HAP-1 (cell line): ENCODE results near the gene PIK3R6.
A peak's percentile ranks its signal among the peaks of the same experiment; 100 is the strongest.

Source experiments
- DNase-seq, 2 experiments: peaks; one replicate each; pipeline ENCODE4 v3.0.0-alpha.2; 2016 to 2020; ENCODE audit warnings: low spot score in 2 of 2
- H3K27me3 ChIP-seq: fragments of 250-450 bp; sonication (Bioruptor Pico); 2 replicates; pipeline ENCODE4 v1.5.1; 2020; ENCODE audit warnings: low read depth, mild to moderate bottlenecking, moderate library complexity
- H3K36me3 ChIP-seq: fragments of 250-450 bp; sonication (Bioruptor Pico); replicated peaks from 2 replicates; pipeline ENCODE4 v1.5.1; 2020; ENCODE audit warnings: mild to moderate bottlenecking
- H3K4me1 ChIP-seq: fragments of 250-450 bp; sonication (Bioruptor Pico); 2 replicates; pipeline ENCODE4 v1.5.1; 2020; ENCODE audit warnings: mild to moderate bottlenecking
- H3K4me3 ChIP-seq: fragments of 250-450 bp; sonication (Bioruptor Pico); 2 replicates; pipeline ENCODE4 v1.5.1; 2020; ENCODE audit warnings: mild to moderate bottlenecking, moderate library complexity
- H3K9me3 ChIP-seq: fragments of 250-450 bp; sonication (Bioruptor Pico); 2 replicates; pipeline ENCODE4 v1.5.1; 2020; ENCODE audit warnings: mild to moderate bottlenecking, moderate library complexity
- in situ Hi-C: fragments of 300-500 bp; cut with MboI; formaldehyde crosslinking; loops from 3 replicates; pipeline ENCODE4 v1.14.3; 2020; ENCODE audit warnings: low sequenced_read_pairs, inconsistent platforms, mixed read lengths

Gene PIK3R6

DNA sequence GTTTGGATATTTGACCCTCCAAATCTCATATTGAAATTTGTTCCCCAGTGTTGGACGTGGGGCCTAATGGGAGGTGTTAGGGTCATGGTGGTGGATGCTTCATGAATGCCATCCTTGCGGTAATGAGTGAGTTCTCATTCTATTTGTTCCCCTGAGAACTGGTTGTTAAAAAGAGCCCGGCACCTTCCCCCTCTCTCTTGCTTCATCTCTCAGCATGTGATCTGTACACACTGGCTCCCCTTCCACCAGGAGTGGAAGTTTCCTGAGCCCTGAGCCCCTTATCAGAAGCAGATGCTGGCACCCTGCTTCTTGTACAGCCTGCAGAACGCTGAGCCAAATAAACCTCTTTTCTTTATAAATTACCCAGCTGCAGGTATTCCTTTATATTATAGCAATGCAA, 25.6 kb downstream of the PIK3R6 start:
- H3K9me3 ChIP-seq = no peaks in the 10 kb centered on the region
- no peaks in the 10 kb centered on the region for H3K27me3 ChIP-seq
- H3K36me3 ChIP-seq = no peaks in the 10 kb centered on the region
- no peak for DNase-seq
- H3K4me1 ChIP-seq = no peaks in the 10 kb centered on the region
- in situ Hi-C loops = no loop called here
- H3K4me3 ChIP-seq = no peak overlapping the region

DNA sequence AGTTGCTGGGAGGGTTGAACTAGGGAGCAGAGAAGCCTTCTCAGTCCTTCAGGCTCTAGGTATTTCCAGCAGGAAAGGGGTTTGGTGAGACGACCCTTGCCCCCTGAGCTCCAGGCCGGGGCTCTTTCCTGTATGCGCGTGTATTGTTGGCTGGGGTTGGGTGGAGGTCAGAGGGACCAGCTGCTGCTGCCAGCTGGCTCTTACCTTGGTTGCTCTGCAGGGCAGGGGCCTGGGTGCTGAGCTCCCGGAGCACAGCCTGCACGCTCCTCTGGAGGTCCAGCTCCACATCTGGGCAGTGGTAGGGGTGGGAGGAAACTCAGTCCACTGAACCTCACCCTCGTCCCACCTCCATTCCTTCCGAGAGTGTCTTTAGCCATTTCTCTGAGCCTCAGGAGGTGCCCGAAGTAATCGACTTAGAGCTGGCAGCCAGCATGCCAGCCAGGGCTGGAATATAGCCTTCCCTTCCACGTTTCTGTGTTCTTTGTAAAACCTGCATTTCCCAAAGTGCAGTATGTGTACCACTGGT, 28.0 kb downstream of the PIK3R6 start:
- H3K4me3 ChIP-seq = no peak overlapping the region
- in situ Hi-C loops = no loop called here
- DNase-seq = no peak
- no peaks in the 10 kb centered on the region for H3K9me3 ChIP-seq
- no peaks in the 10 kb centered on the region for H3K36me3 ChIP-seq
- H3K4me1 ChIP-seq = no peaks in the 10 kb centered on the region
- H3K27me3 ChIP-seq = no peaks in the 10 kb centered on the region

DNA sequence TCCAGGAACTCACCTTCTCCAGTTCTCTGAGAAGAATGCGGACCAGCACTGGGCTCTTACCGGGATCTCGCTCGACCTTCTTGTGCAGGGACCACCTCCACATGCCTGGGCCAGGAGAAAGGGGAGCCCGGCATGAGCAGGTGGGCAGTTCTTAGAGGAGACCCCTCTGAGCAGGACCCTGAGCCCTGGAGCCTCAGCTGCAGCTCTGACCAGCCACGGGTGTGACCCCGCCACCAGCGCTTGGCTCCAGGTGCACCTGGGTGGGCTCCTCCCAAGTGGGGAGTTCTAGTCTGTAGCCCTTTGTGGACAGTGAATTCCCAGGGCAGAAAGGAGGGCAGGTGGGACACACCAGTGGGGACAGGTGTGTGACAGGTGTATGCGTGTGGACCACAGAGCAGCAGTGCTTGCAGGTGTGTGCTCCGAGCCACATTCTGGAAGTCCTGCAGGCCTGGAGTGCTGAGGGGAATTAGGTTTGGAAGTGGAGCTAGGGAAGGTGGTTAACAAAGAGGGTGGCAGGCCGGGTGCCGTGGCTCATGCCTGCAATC, 28.9 kb downstream of the PIK3R6 start:
- Histone ChIP-seq H3K9me3 (no peaks in the 10 kb centered on the region), H3K4me1 (no peaks in the 10 kb centered on the region), H3K4me3 (no peak overlapping the region), H3K36me3 (no peaks in the 10 kb centered on the region), H3K27me3 (no peaks in the 10 kb centered on the region)
- DNase-seq = no peak
- in situ Hi-C loops = no loop called here

DNA sequence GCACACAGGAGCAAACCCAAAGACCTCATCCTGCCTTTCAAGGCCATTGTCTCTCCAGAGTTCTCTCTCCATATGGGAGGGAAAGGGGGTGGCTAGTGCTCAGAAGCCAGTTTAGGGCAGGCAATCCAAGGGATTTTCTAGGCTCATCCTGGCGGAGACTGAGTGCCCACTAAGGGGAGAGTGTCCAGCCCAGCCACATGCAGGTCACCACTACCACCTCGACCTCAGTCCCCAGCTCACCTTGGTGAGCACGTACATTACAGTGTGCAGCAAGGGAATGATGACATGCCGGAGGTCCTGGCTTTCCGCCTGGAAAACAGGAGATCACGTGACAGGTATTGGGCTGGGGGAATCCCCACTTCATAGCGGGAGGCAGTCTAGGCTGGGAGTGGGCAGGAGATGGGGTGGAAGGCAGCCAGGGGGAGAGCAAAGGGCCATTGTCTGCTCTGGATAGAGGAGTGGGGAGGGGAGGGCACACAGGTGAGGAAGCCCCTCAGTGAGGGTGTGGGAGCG, 29.9 kb downstream of the PIK3R6 start:
- Histone ChIP-seq H3K9me3 (no peaks in the 10 kb centered on the region), H3K27me3 (no peaks in the 10 kb centered on the region), H3K4me3 (no peak overlapping the region), H3K36me3 (no peaks in the 10 kb centered on the region), H3K4me1 (no peaks in the 10 kb centered on the region)
- in situ Hi-C loops = no loop called here
- no peak for DNase-seq

- H3K4me3 ChIP-seq = no peak overlapping the region
- no peaks in the 10 kb centered on the region for H3K27me3 ChIP-seq
- no peaks in the 10 kb centered on the region for H3K9me3 ChIP-seq
- DNase-seq = no peak
- in situ Hi-C loops = no loop called here
- H3K4me1 ChIP-seq = no peaks in the 10 kb centered on the region
- no peaks in the 10 kb centered on the region for H3K36me3 ChIP-seq
Measured at GRCh38 chr17:8836821-8837562, 30.5 kb downstream of the PIK3R6 start.

- in situ Hi-C loops = no loop called here
Measured at GRCh38 chr17:8835631-8836364, 31.7 kb downstream of the PIK3R6 start.

GRCh38 chr17:8835106-8835505, 32.4 kb downstream of the PIK3R6 start:
- no peak for DNase-seq
- Histone ChIP-seq H3K27me3 (no peaks in the 10 kb centered on the region), H3K4me1 (no peaks in the 10 kb centered on the region), H3K9me3 (no peaks in the 10 kb centered on the region), H3K36me3 (no peaks in the 10 kb centered on the region), H3K4me3 (no peak overlapping the region)
- in situ Hi-C loops = no loop called here

More at GRCh38 chr17:8835631-8836364, 31.7 kb downstream of the PIK3R6 start:
- Histone ChIP-seq H3K9me3 (no peaks in the 10 kb centered on the region), H3K4me3 (no peak overlapping the region), H3K36me3 (no peaks in the 10 kb centered on the region), H3K27me3 (no peaks in the 10 kb centered on the region), H3K4me1 (no peaks in the 10 kb centered on the region)
- DNase-seq = no peak

GRCh38 chr17:8832711-8833352, 34.6 kb downstream of the PIK3R6 start:
- Histone ChIP-seq H3K4me3 (no peak overlapping the region), H3K27me3 (no peaks in the 10 kb centered on the region), H3K36me3 (no peaks in the 10 kb centered on the region), H3K4me1 (no peaks in the 10 kb centered on the region), H3K9me3 (no peaks in the 10 kb centered on the region)
- in situ Hi-C loops = no loop called here
- peak in 1 of 2 experiments; percentile 58 for DNase-seq

- Histone ChIP-seq H3K36me3 (no peaks in the 10 kb centered on the region), H3K27me3 (no peaks in the 10 kb centered on the region), H3K4me3 (no peak overlapping the region), H3K4me1 (no peaks in the 10 kb centered on the region), H3K9me3 (no peaks in the 10 kb centered on the region)
- in situ Hi-C loops = no loop called here
- no peak for DNase-seq
Measured at GRCh38 chr17:8831234-8831849, 36.1 kb downstream of the PIK3R6 start.

GRCh38 chr17:8830141-8830540, 37.3 kb downstream of the PIK3R6 start:
- no peaks in the 10 kb centered on the region for H3K27me3 ChIP-seq

GRCh38 chr17:8829036-8829941, 38.2 kb downstream of the PIK3R6 start:
- Histone ChIP-seq H3K9me3 (no peaks in the 10 kb centered on the region), H3K36me3 (no peaks in the 10 kb centered on the region), H3K4me1 (no peaks in the 10 kb centered on the region), H3K4me3 (no peak overlapping the region), H3K27me3 (no peaks in the 10 kb centered on the region)
- in situ Hi-C loops = no loop called here
- no peak for DNase-seq

More at GRCh38 chr17:8830141-8830540, 37.3 kb downstream of the PIK3R6 start:
- Histone ChIP-seq H3K36me3 (no peaks in the 10 kb centered on the region), H3K4me3 (no peak overlapping the region), H3K9me3 (no peaks in the 10 kb centered on the region), H3K4me1 (no peaks in the 10 kb centered on the region)
- in situ Hi-C loops = no loop called here
- DNase-seq = no peak

DNA sequence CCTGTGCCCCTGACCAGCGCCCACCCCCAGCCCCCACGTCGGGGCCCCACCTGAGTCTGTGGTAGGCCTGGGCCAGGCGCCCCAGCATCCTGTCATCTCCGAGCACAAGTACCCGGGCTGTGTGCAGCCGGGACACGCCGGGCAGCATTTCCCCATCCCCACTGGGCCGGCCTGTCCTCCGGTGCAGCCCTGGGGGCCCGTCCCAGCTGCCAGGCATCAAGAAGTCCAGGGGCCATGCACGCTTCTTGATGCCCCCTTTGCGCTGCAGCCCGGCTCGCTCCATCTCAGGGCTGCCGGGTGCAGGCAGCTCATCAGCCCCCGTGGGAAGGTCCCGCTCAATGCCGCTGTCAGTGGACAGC, 39.0 kb downstream of the PIK3R6 start:
- H3K36me3 ChIP-seq = no peaks in the 10 kb centered on the region
- in situ Hi-C loops = no loop called here

More for the DNA sequence above, 39.0 kb downstream of the PIK3R6 start:
- no peak overlapping the region for H3K4me3 ChIP-seq
- DNase-seq = no peak
- H3K4me1 ChIP-seq = no peaks in the 10 kb centered on the region
- no peaks in the 10 kb centered on the region for H3K9me3 ChIP-seq
- H3K27me3 ChIP-seq = no peaks in the 10 kb centered on the region
